GM12873 (cell line): ENCODE measurements around the gene CEP20.

Source experiments
- TF ChIP-seq, protein P1 (sequence below): IDR thresholded peaks from 2 replicates; pipeline ENCODE4 v1.5.1; 2012; ENCODE audit warnings: low read depth, mild to moderate bottlenecking, moderate library complexity, low read length, control low read depth; ENCODE audit not compliant: insufficient read depth; ENCODE audit errors: missing control alignments

CEP20 gene

DNA sequence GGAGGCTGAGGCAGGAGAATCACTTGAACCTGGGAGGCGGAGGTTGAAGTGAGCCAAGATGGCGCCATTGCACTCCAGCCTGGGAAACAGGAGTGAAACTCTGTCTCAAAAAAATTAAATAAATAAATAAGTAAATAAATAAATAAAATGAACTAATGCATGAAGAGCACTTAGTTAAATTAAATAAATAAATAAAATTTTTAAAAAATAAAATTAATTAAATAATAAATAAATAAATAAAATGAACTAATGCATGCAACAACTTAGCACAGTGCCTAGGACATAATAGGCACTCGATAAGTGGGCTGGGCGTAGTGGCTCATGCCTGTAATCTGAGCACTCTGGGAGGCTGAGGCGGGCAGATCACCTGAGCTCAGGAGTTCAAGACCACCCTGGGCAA, 15.6 kb upstream of the CEP20 start:
- TF ChIP-seq, protein P1, sequence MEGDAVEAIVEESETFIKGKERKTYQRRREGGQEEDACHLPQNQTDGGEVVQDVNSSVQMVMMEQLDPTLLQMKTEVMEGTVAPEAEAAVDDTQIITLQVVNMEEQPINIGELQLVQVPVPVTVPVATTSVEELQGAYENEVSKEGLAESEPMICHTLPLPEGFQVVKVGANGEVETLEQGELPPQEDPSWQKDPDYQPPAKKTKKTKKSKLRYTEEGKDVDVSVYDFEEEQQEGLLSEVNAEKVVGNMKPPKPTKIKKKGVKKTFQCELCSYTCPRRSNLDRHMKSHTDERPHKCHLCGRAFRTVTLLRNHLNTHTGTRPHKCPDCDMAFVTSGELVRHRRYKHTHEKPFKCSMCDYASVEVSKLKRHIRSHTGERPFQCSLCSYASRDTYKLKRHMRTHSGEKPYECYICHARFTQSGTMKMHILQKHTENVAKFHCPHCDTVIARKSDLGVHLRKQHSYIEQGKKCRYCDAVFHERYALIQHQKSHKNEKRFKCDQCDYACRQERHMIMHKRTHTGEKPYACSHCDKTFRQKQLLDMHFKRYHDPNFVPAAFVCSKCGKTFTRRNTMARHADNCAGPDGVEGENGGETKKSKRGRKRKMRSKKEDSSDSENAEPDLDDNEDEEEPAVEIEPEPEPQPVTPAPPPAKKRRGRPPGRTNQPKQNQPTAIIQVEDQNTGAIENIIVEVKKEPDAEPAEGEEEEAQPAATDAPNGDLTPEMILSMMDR = no peak

DNA sequence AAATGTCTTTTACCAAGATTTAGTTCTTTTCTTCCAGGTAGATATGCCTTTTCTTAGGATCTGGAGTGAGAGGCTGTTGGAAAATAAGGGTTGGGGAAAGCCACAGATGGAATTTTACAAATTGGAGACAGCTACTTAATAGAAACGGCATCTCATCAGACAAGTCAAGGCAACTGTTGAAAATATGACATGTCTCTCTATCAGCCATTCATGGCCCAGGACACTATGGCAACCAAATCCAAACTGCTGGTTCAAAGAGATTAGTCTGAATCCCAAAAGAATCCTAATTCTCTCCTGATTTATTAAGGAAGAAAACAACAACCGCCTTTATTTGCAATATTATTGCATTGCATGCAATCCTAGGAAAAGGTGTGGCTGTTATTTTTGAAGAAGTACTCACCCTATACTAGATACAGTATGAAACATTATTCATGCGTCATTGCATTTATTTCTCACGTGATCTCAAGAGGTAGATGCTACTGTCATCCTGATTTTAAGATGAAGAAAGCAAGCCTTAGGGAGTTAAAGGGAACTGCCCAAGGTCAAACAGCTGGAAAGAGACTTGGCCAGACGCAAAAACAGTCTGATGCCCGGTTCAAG, 12.6 kb upstream of the CEP20 start:
- TF ChIP-seq, protein P1 = no peak

DNA sequence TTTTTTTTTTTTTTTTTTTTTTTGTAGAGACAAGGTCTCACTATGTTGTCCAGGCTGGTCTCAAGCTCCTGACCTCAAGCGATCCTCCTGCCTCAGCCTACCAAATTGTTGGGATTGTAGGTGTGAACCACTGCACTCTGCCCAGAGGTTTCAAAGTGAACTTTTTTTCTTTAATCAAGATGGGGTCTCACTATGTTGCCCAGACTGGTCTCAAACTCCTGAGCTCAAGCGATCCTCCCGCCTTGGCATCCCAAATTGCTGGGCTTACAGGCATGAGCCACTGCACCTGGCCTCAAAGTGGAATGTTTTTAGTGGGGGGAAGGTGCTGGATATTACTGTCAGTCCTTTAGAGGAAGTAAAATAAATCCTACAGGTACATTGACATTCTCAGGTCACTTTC, 12.0 kb upstream of the CEP20 start:
- TF ChIP-seq, protein P1 = no peak

DNA sequence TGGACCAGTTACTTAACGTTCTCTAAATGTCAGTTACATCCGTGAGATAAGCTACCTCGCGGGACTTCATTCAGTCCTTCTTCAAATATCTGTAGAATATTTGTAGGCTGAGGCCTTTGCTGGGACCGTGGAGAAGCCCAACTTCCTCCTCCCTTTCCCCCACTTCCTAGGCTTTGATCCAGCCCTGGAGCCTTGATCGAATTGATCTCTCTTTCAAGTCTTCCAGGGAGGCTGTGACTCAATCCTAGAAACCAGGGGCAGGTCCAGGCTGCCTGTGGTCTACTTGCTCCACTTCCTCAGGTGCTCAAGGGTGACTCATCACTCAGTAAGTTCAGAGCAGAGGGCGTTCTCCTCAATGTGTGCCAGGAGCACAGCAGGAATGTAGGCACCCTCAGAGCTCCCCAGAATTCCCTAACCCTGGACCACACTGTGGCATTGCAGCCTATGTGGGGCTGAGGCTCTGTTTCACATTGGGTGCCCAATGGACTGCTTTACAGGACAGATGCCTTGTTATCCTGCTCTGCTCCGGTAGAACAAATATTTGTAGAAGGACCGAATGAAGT, 11.2 kb upstream of the CEP20 start:
- TF ChIP-seq, protein P1 = no peak

DNA sequence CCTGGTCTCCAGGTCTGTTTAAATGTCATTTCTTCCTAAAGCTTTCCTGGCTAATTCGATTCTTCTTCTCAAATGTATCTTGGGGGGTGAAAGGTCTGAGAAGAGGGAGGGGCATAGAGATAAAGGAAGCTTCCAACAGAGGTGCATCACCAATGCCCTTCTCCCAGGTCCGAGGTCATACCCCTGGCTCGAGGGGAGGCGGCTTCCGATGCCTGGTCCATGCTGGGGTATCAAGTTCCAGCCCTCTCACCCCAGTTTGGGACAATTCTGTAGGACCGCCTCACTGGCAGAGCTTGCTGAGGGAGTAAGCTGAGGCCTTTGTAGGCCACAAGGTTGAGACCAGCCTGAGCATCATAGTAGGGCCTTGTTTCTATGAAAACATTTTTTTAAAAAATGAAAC, 10.3 kb upstream of the CEP20 start:
- TF ChIP-seq, protein P1 = no peak

DNA sequence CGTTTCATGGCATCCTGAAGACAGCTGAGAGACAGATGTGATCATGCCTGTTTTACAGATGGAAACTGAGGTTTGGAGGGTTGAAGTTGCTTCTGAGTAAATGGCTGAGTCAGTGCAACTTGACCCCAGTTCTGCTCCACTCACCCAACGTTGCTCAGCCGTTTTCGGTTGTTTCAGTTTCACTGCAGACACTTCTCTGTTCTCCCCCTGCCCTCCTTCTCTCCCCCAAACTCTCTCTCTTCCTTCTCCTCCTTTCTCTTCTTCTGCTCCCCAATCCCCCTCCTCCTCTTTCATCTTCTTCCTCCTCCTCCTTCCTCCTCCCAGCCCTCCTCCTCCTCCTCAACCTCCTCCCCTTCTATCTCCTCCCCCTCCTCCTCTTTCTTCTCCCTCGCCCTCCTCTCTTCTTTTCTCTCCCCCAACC, 9.4 kb upstream of the CEP20 start:
- TF ChIP-seq, protein P1 = no peak

DNA sequence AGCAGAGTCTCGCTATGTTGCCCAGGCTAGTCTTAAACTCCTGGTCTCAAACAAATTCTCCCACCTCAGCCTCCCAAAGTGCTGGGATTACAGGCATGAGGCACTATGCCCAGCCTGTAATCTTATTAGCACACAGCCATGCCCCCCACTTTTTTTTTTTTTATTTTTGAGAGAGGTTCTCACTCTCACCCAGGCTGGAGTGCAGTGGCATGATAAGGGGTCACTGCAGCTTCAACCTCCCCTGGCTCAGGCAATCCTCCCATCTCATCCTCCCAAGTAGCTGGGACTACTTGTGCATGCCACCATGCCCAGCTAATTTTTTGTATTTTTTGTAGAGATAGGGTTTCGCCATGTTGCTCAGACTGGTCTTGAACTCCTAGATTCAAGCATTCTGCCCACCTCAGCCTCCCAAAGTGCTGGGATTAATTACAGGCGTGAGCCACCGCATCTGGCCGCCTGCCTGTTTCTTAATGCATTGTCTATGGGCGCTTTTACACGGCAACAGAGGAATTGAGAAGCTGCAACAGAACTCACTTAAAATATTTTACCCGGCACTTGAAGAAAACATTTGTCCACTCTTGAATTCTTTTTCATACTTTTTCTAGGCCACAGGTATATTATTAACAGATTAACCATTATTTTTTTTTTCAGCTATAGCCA, 8.8 kb upstream of the CEP20 start:
- TF ChIP-seq, protein P1 = no peak
